HepG2 (cell line): ENCODE data around the gene SF3A2. TPM values are rescaled to one million over a fixed set of nuclear protein-coding genes. Genes with fewer than 3 reads are reported as not detected.

Experiments used
- ATM ChIP-seq: fragments of 450-650 bp; IDR thresholded peaks from 2 replicates; pipeline ENCODE4 v1.7.1; 2017; ENCODE audit warnings: mild to moderate bottlenecking, borderline replicate concordance
- CBX1 ChIP-seq: IDR thresholded peaks from one replicate; pipeline ENCODE4 v1.6.1; 2016; ENCODE audit warnings: antibody characterized with exemption, low read depth
- ELF1 ChIP-seq: sonication (generic); formaldehyde crosslinking; IDR thresholded peaks from 2 replicates; pipeline ENCODE4 v1.4.0; 2020; ENCODE audit warnings: missing genetic modification reagents
- FOXJ3 ChIP-seq: sonication (generic); formaldehyde crosslinking; IDR thresholded peaks from 2 replicates; pipeline ENCODE4 v1.4.0; 2020; ENCODE audit warnings: missing genetic modification reagents, mild to moderate bottlenecking, borderline replicate concordance
- GRHL1 ChIP-seq: sonication (generic); formaldehyde crosslinking; conservative IDR thresholded peaks from 2 replicates; pipeline ENCODE4 v1.8.0; 2022; ENCODE audit warnings: missing genetic modification reagents
- HHEX ChIP-seq: IDR thresholded peaks from 2 replicates; pipeline ENCODE4 v1.6.1; 2016; ENCODE audit warnings: control low read depth
- HOXA5 ChIP-seq: sonication (generic); formaldehyde crosslinking; IDR thresholded peaks from 2 replicates; pipeline ENCODE4 v1.4.0; 2020; ENCODE audit warnings: missing genetic modification reagents
- KMT2A ChIP-seq: sonication (generic); formaldehyde crosslinking; IDR thresholded peaks from 2 replicates; pipeline ENCODE4 v1.4.0; 2020; ENCODE audit warnings: missing genetic modification reagents
- KMT2B ChIP-seq: IDR thresholded peaks from 2 replicates; pipeline ENCODE4 v1.6.1; 2016; ENCODE audit warnings: missing genetic modification reagents, missing compliant biosample characterization
- NFRKB ChIP-seq: fragments of 450-650 bp; IDR thresholded peaks from 2 replicates; pipeline ENCODE4 v1.6.1; 2017
- RELA ChIP-seq: sonication (generic); formaldehyde crosslinking; IDR thresholded peaks from 2 replicates; pipeline ENCODE4 v1.4.0; 2020; ENCODE audit warnings: missing genetic modification reagents
- SNAPC2 ChIP-seq: sonication (generic); formaldehyde crosslinking; IDR thresholded peaks from 2 replicates; pipeline ENCODE4 v1.8.1; 2022; ENCODE audit warnings: mild to moderate bottlenecking, missing genetic modification reagents
- ZMAT3 ChIP-seq: sonication (generic); formaldehyde crosslinking; conservative IDR thresholded peaks from 2 replicates; pipeline ENCODE4 v1.7.0; 2021; ENCODE audit warnings: missing genetic modification reagents
- ZNF691 ChIP-seq: sonication (generic); formaldehyde crosslinking; IDR thresholded peaks from 2 replicates; pipeline ENCODE4 v1.4.0; 2020; ENCODE audit warnings: missing genetic modification reagents, low read depth, mild to moderate bottlenecking, borderline replicate concordance
- ZNF777 ChIP-seq: sonication (generic); formaldehyde crosslinking; IDR thresholded peaks from 2 replicates; pipeline ENCODE4 v1.4.0; 2020; ENCODE audit warnings: missing genetic modification reagents
- ZNF883 ChIP-seq: sonication (generic); formaldehyde crosslinking; IDR thresholded peaks from 2 replicates; pipeline ENCODE4 v1.5.1; 2020; ENCODE audit warnings: mild to moderate bottlenecking, missing genetic modification reagents; ENCODE audit errors: not compliant biosample characterization
- polyA plus RNA-seq, 8 experiments: library from polyadenylated mRNA; depleted of rRNA in 3 of 8; stranded (reverse) in 7 of 8; unstranded in 1 of 8; fragments of >200 nt; fragmentation: Illumina TruSeq in 4 of 8; extraction: Trizol in 4 of 8; gene quantifications; 2 replicates each; pipeline versions ENCODE4 v1.2.1 to v1.2.3, GENCODE V29; 2011 to 2016; ENCODE audit warnings: low read depth in 4 of 8, missing spikeins in 1 of 8, mixed read lengths in 1 of 8; ENCODE audit not compliant: insufficient read depth in 1 of 8
- total RNA-seq, 5 experiments: library from RNA; depleted of rRNA; stranded (reverse); fragments of >200 nt; fragmentation: Illumina TruSeq; extraction: Trizol; gene quantifications; 2 replicates each; pipeline ENCODE4 v1.2.3, GENCODE V29; 2016; ENCODE audit warnings: low read depth in 1 of 5
- TF ChIP-seq, protein P1 (sequence below): sonication (generic); formaldehyde crosslinking; IDR thresholded peaks from 2 replicates; pipeline ENCODE4 v1.9.0; 2021; ENCODE audit warnings: mild to moderate bottlenecking, missing genetic modification reagents
- TF ChIP-seq, protein P2 (sequence below): sonication (generic); formaldehyde crosslinking; IDR thresholded peaks from 2 replicates; pipeline ENCODE4 v1.8.0; 2022; ENCODE audit warnings: missing genetic modification reagents, mild to moderate bottlenecking, borderline replicate concordance
- TF ChIP-seq, protein P3 (sequence below): sonication (generic); formaldehyde crosslinking; IDR thresholded peaks from 2 replicates; pipeline ENCODE4 v1.8.1; 2023; ENCODE audit warnings: missing genetic modification reagents, inconsistent platforms, borderline replicate concordance

The SF3A2 gene
- total and polyA plus RNA-seq, 2 of the 13 experiments (the other 11 are each of a cell fraction or from before 2014, with no cell fraction given): 8.6 to 8.8 TPM

GRCh38 chr19:2236314-2237050 is at the start of gene SF3A2, which contains the start of gene PLEKHJ1 (continued):
- TF ChIP-seq, protein P1, sequence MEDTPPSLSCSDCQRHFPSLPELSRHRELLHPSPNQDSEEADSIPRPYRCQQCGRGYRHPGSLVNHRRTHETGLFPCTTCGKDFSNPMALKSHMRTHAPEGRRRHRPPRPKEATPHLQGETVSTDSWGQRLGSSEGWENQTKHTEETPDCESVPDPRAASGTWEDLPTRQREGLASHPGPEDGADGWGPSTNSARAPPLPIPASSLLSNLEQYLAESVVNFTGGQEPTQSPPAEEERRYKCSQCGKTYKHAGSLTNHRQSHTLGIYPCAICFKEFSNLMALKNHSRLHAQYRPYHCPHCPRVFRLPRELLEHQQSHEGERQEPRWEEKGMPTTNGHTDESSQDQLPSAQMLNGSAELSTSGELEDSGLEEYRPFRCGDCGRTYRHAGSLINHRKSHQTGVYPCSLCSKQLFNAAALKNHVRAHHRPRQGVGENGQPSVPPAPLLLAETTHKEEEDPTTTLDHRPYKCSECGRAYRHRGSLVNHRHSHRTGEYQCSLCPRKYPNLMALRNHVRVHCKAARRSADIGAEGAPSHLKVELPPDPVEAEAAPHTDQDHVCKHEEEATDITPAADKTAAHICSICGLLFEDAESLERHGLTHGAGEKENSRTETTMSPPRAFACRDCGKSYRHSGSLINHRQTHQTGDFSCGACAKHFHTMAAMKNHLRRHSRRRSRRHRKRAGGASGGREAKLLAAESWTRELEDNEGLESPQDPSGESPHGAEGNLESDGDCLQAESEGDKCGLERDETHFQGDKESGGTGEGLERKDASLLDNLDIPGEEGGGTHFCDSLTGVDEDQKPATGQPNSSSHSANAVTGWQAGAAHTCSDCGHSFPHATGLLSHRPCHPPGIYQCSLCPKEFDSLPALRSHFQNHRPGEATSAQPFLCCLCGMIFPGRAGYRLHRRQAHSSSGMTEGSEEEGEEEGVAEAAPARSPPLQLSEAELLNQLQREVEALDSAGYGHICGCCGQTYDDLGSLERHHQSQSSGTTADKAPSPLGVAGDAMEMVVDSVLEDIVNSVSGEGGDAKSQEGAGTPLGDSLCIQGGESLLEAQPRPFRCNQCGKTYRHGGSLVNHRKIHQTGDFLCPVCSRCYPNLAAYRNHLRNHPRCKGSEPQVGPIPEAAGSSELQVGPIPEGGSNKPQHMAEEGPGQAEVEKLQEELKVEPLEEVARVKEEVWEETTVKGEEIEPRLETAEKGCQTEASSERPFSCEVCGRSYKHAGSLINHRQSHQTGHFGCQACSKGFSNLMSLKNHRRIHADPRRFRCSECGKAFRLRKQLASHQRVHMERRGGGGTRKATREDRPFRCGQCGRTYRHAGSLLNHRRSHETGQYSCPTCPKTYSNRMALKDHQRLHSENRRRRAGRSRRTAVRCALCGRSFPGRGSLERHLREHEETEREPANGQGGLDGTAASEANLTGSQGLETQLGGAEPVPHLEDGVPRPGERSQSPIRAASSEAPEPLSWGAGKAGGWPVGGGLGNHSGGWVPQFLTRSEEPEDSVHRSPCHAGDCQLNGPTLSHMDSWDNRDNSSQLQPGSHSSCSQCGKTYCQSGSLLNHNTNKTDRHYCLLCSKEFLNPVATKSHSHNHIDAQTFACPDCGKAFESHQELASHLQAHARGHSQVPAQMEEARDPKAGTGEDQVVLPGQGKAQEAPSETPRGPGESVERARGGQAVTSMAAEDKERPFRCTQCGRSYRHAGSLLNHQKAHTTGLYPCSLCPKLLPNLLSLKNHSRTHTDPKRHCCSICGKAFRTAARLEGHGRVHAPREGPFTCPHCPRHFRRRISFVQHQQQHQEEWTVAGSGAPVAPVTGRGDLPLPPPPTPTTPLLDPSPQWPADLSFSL (CRISPR knock-in tag): 0 out of 2 replicates have a peak, but pooled peaks have one; percentile 32
- no peak for TF ChIP-seq GRHL1 (CRISPR knock-in tag)
- peak; percentile 100 for TF ChIP-seq ZMAT3
- peak; percentile 93; the same call in 1 of the 2 replicates for TF ChIP-seq KMT2B (CRISPR knock-in tag)
- peak; percentile 90 for TF ChIP-seq SNAPC2 (CRISPR knock-in tag)
- TF ChIP-seq ZNF691 (CRISPR knock-in tag): peak; percentile 85
- no peak for TF ChIP-seq ATM
- TF ChIP-seq, protein P2, sequence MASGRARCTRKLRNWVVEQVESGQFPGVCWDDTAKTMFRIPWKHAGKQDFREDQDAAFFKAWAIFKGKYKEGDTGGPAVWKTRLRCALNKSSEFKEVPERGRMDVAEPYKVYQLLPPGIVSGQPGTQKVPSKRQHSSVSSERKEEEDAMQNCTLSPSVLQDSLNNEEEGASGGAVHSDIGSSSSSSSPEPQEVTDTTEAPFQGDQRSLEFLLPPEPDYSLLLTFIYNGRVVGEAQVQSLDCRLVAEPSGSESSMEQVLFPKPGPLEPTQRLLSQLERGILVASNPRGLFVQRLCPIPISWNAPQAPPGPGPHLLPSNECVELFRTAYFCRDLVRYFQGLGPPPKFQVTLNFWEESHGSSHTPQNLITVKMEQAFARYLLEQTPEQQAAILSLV: peak; percentile 92; the same call in 1 of the 2 replicates
- peak; percentile 87 for TF ChIP-seq KMT2A (CRISPR knock-in tag)
- peak; percentile 27; the same call in 1 of the 2 replicates for TF ChIP-seq RELA (CRISPR knock-in tag)
- peak; percentile 61 for TF ChIP-seq HOXA5 (CRISPR knock-in tag)
- TF ChIP-seq NFRKB: no peak
- peak; percentile 23 for TF ChIP-seq CBX1
- TF ChIP-seq HHEX (CRISPR knock-in tag): 0 out of 2 replicates have a peak, but pooled peaks have one; percentile 27
- TF ChIP-seq, protein P3, sequence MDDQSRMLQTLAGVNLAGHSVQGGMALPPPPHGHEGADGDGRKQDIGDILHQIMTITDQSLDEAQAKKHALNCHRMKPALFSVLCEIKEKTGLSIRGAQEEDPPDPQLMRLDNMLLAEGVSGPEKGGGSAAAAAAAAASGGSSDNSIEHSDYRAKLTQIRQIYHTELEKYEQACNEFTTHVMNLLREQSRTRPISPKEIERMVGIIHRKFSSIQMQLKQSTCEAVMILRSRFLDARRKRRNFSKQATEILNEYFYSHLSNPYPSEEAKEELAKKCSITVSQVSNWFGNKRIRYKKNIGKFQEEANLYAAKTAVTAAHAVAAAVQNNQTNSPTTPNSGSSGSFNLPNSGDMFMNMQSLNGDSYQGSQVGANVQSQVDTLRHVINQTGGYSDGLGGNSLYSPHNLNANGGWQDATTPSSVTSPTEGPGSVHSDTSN (CRISPR knock-in tag): no peak
- TF ChIP-seq ELF1: peak; percentile 88
- TF ChIP-seq ZNF883 (CRISPR knock-in tag): peak; percentile 99
- TF ChIP-seq FOXJ3 (CRISPR knock-in tag): peak; percentile 74; the same call in 1 of the 2 replicates
- TF ChIP-seq ZNF777 (CRISPR knock-in tag): peak; percentile 81
